ENCODE results near the gene HMGB2.

HMGB2 gene

DNA sequence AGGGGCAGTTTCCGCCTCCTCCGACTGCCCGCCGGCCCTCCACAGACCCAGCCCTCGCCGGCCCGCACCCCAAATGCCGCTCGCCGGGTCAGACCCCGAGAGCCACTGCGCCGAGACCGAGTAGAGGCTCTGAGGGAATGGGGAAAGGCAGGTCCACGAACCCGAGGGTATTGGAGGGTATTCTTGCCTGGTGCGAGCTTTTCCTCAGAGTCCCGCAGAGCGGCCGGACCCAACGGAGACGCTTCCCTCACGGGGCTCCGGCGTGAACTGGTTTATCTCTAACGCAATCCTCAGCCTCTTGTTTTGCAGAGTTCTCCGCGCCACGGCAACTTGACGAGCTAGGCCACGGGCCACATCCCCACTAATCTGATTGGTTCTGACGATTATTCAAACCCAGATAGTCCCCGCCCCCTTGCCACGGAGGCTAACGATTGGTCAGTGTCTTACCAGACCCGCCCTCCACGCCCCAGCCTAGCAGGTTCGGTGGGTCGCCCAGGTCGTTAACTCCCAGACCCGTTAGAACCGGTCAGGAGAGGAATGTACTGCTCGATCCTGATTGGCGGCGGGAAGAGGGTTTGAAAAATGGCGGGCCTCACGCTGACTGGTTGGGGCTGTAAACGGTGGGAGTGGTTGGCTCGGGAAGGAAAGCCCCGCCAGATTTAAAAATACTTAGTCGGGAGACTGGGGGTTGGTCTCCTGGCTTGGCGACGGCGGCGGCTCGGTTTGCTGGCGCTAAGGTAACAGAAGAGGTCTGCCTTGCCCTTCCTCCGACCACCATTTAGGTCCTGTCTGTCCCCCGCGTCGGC is at the start of gene HMGB2:
Gene HMGB2 (minus strand): TSS at position 274 of the 806 bp plus-strand sequence. CDS start 709 bp downstream, outside the sequence.
- DNase-seq (ENCODE audit: low spot score) = peak; percentile 98

DNA sequence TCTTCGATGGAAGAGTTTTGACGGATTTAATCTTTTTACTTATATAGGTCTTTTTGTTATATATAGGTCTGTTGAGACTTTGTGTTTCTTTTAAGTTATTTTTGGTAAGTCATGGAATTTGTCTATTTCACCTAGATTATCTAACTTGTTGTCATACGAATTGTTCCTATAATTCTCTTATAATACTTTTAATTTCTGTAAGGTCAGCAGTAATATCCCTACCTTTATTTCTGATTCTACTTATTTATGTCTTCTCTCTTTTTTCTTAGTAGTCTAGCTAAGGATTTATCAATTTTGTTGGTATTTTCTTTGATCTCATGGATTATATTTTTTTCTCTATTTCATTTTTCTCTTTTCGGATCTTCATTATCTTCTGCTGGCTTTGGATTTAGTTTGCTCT is 48.2 kb upstream of the HMGB2 start:
- DNase-seq (ENCODE audit: low spot score) = no peak

GRCh38 chr4:173381610-173382009 is 47.5 kb upstream of the HMGB2 start:
- DNase-seq (ENCODE audit: low spot score) = no peak

DNA sequence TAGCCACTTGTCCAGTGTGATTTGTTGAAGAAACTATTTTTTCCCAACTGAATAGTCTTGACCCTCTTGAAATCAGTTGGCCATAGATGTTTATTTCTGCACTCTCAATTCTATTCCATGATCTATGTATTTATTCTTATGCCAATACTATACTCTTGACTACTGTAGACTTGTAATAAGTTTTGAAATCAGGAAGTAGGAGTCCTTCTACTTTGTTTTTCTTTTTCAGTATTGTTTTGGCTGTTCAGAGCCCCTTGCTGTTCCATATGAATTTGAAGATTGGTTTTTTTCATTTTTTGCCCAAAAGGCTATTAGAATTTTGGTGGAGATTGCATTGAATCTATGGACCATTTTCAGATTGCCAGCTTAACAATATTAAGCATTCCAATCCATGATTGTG is 46.8 kb upstream of the HMGB2 start:
- DNase-seq (ENCODE audit: low spot score) = no peak

DNA sequence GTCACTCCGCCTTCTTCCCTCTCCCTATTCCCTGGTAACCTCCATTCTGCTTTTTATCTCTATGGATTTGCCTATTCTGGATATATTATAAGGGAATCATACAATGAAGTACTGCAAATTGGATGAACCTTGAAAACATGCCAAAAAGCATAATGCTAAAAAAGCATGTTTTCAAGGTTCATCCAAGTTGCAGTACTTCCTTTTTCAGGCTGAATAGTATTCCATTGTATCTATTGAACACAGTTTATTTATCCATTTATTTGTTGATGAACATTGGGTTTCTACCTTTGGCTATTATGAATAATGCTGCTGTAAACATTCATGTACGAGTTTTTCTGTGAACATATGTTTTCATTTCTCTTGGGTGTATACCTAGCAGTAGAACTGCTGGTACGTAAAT is 45.8 kb upstream of the HMGB2 start:
- DNase-seq (ENCODE audit: low spot score) = no peak

- no peak for DNase-seq (ENCODE audit: low spot score)
These were observed 40.4 kb upstream of the HMGB2 start for GRCh38 chr4:173374588-173374987.

GRCh38 chr4:173371292-173372192 is 37.4 kb upstream of the HMGB2 start:
- peak; percentile 53 for DNase-seq (ENCODE audit: low spot score)

DNA sequence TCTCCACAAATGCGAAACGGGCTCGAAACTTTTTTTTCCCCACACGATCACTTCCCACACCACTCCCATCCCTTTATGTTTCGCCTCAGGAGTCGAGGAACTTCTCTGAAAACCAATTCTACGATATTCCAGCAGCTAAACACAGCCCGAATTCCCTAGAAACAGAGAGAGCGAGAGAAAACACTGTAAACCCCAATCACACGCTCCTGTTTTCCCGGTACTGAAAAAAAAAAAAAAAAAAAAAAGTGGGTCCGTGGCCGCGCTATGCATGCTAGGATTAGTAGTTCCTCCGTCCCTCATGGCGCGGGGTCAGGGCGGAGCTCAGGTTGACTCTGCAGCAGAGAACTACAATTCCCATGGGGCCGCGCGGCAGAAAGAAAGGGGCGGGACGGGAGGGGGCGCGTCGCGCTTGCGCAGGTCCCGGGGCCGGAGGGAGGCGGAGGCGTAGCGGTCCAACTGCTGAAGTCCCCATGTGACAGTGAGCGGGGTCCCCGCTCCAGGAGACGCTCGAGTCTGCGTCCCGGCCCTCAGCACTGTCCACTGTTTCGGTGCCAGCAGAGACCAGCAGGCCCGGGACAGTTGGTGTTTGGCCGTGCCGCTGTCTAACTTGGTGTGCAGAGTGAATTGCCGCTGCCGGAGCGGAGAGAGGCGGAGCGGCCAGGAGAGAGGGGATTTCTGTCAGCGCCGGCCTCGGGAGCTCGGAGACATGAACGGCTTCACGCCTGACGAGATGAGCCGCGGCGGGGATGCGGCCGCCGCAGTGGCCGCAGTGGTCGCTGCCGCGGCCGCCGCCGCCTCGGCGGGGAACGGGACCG is 36.5 kb upstream of the HMGB2 start, which contains the start of gene SAP30:
Gene SAP30 (plus strand): TSS at position 478 of the 815 bp plus-strand sequence. CDS start 229 bp downstream, at position 707.
- peak; percentile 93 for DNase-seq (ENCODE audit: low spot score)

- no peak for DNase-seq (ENCODE audit: low spot score)
These were observed 35.9 kb upstream of the HMGB2 start for GRCh38 chr4:173370130-173370476.

DNA sequence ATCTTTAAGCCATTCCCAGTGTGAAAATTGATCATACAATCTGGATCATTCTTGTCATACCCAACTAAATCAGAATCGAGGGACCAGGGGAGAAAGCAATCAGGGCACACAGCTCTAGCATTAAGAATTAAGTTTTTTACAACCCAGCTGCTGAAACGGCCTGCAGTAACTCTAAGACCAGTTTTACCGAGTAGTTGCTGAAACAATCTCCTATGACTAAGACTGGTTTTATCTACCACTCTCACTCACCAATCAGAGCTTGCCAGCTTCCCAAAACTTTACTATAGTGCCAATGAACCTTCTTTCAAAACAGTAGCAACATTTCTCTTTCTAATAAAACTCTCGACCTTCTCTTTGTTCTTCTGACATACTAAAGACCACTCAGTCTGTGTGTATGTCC is 33.8 kb upstream of the HMGB2 start:
- no peak for DNase-seq (ENCODE audit: low spot score)

DNA sequence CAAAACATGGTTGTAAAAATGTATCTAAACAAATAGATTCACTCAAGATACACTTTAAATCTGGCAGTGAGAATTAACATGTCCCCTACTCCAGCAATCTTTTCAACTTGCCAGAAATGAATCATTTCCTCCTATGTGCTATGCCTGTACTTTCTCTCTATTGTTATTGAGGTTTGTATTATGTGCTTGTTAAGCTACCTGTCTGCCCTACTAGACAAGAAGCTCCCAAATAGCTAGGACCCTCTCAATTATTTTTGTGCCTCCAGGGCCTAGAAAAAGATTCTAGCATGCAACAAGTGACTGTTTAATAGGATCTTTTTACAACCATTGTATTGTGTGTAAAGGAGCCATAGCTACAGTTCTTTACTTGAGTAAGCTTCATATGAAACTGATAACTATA is 33.1 kb upstream of the HMGB2 start:
- DNase-seq (ENCODE audit: low spot score) = no peak

DNA sequence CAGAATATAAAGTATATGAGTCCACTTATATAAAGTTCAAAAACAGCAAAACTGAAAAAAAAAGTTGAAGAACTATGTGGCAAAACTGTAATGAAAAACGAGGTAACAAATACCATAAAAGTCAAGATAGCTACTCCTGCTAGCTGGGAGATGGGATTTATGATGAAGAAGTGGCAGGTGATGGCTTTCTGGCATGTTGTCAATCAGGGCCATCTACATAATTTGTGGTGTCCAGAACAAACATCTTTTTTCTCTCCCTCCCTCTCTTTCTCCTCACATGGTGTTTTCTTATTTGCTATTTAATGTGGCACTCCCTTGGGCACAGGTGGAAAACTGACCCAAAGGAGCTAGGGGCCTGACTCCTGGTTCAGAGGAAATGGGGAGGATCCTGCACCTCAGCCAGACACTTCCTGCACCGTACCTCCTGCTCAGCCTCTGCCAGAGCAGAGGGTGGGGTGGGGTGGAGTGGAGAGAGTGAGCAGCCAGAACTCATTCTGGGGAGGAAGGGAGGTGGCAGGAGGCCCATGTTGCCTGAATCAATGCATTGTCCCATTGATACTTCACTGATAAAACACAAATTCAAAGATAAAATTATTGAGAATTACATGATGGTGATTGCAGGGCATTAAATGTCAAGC is 31.3 kb upstream of the HMGB2 start:
- DNase-seq (ENCODE audit: low spot score) = no peak

DNA sequence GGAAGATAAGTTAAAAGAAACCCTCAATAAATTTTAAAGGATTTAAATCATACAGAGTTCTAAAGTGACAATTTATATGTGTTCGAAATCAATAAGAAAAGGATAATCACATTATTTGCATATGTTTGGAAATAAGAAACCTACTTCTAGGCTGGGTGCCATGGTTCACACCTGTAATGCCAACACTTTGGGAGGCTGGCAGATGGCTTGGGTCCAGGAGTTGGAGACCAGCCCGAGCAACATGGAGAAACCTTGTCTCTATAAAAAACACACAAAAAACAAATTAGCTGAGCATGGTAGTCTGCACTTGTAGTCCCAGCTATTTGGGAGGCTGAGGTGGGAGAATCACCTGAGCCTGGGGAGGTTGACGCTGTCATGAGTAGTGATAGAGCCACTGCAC is 28.5 kb upstream of the HMGB2 start:
- DNase-seq (ENCODE audit: low spot score) = no peak

- no peak for DNase-seq (ENCODE audit: low spot score)
These were observed 26.5 kb upstream of the HMGB2 start for GRCh38 chr4:173360587-173361221.

DNA sequence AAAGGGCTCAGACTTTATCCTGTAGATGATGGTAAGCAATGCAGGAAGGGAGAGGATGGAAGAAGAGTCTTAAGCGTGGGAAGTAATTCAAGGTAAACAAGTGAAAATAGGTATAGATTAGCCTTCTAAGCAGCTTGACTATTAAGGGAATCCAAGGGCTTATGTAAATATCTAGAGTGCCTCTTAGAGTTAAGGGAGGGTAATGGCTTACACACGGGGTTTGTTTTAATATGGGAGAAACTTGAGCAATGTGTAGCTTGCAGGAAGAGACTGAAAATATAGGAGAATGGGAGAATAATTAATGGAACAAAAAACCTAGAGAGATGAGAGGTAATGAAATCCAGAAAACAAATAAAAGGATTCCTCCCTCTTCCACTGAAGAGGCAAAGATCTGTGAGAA is 23.8 kb upstream of the HMGB2 start:
- no peak for DNase-seq (ENCODE audit: low spot score)

DNA sequence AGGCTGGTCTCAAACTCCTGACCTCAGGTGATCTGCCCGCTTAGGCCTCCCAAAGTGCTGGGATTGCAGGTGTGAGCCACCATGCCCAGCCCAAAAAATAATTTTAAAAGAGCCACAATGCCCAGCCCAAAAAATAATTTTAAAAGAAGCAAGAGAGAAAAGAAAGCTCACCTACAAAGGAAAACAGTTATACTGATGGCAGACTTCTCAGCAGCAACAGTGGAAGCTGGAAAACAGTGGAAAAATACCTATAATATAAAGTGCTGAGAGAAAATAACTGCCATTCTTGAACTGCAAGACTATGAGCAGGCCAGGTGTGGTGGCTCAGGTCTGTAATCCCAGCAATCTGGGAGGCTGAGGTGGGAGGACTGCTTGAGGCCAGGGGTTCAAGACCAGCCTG is 13.3 kb upstream of the HMGB2 start:
- DNase-seq (ENCODE audit: low spot score) = no peak

- DNase-seq (ENCODE audit: low spot score) = no peak
These were observed 11.9 kb upstream of the HMGB2 start for GRCh38 chr4:173346074-173346473.

- no peak for DNase-seq (ENCODE audit: low spot score)
These were observed 11.5 kb upstream of the HMGB2 start for GRCh38 chr4:173345648-173346047.

DNA sequence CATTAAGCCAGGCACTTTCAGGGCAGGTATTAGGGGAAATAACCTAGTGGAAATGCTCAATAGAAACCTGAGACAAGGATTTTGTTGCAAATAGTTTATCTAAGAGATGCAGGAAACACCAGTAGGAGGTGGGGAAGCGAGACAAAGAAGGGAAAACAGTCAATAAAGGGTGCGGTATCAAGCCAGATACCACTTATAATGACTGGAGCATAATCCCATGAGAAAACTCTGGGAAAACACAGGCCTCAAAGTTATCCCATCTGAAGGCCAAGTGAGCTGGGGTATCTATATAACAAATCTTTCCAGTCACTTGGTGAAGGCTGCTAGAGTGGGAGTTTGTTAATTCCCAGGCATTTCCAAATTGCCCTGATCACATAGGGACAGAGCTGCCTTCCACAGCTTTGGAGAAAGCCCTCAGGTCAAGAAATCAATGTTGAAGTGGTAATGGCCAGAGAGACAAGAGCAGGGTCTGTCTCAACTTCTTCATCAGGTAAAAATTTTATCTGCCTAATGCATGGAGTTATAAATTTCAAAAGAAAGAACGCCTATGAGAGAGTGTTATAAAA is 9.8 kb upstream of the HMGB2 start:
- no peak for DNase-seq (ENCODE audit: low spot score)

- no peak for DNase-seq (ENCODE audit: low spot score)
These were observed 3.3 kb upstream of the HMGB2 start for GRCh38 chr4:173337463-173337862.
